HG03342 (cell line): ENCODE measurements around the gene NKX2-4.
"Not testable (repeated sequence)": the region's sequence is repeated elsewhere in the genome, so short reads cannot be mapped to it uniquely, and the experiment has no call there.

Experiments used
- ATAC-seq: cut with Tn5 transposase; IDR thresholded peaks from one replicate; pipeline ENCODE4 v1.9.1; 2021; ENCODE audit warnings: mild to moderate bottlenecking, moderate library complexity; ENCODE audit not compliant: unreplicated experiment

The NKX2-4 gene

GRCh38 chr20:21394551-21394950 is 2.8 kb downstream of the NKX2-4 start:
- no peak for ATAC-seq

GRCh38 chr20:21393816-21394519 is 3.4 kb downstream of the NKX2-4 start:
- ATAC-seq, result no peak

DNA sequence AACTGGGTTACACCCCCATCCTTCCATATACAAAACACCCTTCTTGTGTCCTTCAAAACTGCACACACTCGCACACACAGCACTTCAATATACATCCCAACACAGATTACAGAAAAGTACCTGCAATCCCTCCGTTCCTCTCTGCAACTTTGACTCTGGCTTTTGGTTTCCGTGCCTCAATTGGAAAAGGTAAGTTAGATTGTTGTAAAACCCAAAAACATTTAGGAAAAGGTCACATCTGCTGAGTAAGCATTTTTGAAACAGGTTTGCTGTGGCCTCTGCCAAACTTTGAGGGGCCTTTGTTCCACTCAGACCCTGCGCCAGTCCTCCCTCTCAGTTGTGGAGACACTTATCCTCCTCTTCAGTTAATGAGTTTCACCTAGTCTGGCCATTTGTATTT is 4.2 kb downstream of the NKX2-4 start:
- ATAC-seq, result no peak

GRCh38 chr20:21391972-21392352 is 5.4 kb downstream of the NKX2-4 start:
- no peak for ATAC-seq

DNA sequence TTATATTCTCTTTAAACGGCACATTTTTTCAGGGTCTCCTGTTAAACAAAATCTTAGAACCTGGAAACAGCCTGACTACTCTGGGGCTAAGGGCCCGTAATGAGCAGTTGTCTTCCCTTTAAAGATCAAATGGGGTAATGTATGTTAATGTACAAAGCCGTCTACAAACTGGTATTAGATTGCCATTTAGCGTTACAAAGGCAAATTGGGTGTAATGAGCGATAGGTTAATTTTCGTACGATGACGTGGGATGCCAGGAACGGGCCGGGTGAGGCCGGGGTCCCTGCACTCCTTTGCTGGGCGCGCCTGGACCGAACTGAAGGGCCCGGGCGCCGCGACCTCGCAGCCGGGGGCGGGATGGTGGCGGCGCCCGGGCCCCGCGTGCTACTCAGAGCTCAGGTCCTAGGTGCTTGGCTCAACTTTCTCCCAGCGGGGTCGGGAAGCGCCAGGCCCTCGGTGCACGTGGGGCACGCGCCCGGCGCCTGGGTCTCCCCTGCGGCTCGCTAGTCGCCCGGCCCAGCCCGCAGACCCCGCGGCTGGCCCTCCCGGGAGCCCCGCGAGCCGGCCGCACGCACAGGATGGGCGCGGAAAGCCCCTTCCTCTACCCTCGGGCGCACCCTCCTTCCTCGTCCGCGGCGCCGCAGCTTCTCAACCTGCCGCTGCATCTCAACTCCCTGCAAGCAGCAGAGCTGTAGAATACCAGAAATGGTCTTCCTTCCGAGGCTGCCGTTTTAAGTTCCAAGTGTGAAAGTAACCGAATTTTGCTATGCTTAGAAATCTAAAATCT is 5.9 kb downstream of the NKX2-4 start:
- no peak for ATAC-seq

DNA sequence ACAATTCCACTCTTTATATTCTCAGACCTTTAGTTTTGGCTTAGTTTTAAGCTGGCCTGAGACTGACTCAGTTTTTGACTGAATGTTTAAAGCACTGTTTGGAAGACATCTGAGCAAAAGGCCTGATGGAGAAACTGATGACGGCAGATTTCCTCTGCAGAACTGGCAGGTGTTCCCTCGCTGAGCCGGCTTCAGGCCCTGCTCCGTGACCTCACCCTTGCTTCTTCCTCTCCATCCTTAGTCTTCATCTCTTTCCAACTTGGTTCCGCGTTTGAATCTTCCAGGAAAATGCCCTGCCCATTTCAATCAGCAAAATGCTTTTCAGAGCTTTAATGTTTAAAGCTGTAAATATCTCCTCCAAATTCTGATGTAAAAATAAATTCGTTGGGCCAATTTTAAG is 6.6 kb downstream of the NKX2-4 start:
- ATAC-seq, result no peak

GRCh38 chr20:21389368-21389767 is 8.0 kb downstream of the NKX2-4 start:
- ATAC-seq, result no peak

GRCh38 chr20:21388566-21388965 is 8.8 kb downstream of the NKX2-4 start:
- ATAC-seq, result no peak

- no peak for ATAC-seq
These were observed 9.8 kb downstream of the NKX2-4 start for GRCh38 chr20:21387528-21387927.

- no peak for ATAC-seq
These were observed 11.2 kb downstream of the NKX2-4 start for GRCh38 chr20:21386111-21386510.

- no peak for ATAC-seq
These were observed 12.9 kb downstream of the NKX2-4 start for GRCh38 chr20:21384308-21384892.

GRCh38 chr20:21381619-21382018 is 15.7 kb downstream of the NKX2-4 start:
- ATAC-seq, result no peak

DNA sequence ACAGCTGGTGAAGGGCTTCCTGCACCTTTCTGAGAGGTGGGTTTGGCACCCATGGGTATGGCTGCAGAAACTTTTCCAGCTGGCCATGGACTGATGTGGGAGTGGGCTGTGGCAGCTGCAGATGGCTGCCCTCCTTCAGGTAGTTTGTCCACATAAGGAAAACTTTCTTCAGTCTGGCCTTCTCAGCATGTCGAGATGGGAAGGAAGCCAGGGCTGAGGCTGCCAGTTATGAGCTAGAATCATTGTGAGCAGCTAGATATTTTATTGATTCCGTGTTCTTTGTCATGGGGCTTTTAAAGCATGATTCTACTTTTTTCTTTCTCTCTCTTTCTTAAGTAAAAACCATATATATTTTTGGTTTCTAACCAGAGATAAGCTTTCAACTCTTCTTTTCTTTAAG is 16.6 kb downstream of the NKX2-4 start:
- ATAC-seq, result no peak

GRCh38 chr20:21378259-21378658 is 19.1 kb downstream of the NKX2-4 start:
- ATAC-seq, result no peak

- ATAC-seq, result no peak
These were observed 19.6 kb downstream of the NKX2-4 start for GRCh38 chr20:21377701-21378100.

- ATAC-seq, result no peak
These were observed 20.7 kb downstream of the NKX2-4 start for GRCh38 chr20:21376626-21377025.

DNA sequence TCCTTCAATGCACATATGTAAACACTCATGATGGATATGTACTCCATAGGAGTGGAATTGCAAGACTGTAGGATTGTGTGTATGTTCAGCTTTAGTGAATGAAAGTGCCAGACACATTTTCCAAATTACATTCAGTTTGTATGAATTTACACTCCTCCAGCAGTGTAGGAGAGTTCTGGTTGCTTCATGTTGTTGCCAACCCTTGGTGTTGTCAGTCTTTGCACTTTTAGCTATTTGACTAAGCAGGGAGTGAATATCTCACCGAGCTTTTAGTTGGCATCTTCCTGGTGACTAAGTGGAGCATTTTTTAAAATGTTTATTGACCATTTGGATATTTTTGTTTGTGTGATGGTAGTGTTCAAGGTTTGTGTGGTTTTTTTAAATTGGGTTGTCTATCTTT is 23.9 kb downstream of the NKX2-4 start:
- ATAC-seq, result no peak

DNA sequence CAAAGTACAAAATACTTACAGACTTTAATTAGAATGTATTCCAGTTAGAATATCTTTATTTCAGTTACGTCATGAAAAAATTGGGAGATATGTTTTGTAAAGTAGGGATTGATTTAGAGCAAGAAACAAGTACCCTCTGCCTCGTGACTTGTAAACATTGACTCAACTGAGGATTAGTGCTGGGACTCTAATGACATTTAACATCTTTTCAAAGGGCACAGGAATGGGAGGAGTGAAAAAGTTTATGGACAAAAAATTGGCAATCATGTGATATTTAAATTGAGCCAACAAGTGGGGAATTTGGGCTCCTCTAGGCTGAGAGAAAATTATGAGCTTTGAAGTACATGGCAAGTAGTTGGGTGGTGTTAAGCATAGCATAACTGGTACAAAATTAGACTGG is 25.3 kb downstream of the NKX2-4 start:
- ATAC-seq, result no peak

DNA sequence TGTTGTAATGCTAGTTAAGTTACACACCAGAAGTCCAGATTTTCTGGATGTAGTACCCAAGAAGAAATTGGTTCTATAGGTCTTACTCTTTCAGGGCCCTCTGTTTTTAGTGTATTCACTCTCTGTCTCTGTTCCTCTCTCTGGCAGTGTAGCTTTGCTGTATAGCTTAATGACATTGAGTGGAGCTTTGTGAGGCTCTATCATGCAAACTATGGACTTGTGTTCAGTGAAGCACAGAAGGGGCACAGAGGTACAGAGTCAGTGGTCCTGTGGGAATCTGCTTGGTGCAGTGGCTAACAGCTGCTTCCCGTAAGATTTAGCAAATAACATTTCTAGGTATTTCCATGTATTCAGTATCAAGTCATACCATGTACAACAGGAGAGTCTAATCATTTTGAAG is 26.1 kb downstream of the NKX2-4 start:
- no peak for ATAC-seq

GRCh38 chr20:21368791-21369190 is 28.5 kb downstream of the NKX2-4 start:
- no peak for ATAC-seq

DNA sequence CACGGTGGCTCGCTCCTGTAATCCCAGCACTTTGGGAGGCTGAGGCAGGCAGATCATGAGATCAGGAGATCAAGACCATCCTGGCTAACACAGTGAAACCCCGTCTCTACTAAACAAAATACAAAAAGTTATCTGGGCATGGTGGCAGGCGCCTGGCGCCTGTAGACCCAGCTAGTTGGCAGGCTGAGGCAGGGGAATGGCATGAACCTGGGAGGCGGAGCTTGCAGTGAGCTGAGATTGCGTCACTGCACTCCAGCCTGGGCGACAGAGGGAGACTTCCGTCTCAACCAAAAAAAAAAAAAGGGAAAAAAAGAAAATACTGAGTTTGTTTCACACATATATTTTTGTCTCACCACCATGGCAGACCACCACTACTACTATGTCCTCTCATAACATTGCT is 31.1 kb downstream of the NKX2-4 start:
- ATAC-seq, result not testable (repeated sequence)

GRCh38 chr20:21365771-21366170 is 31.6 kb downstream of the NKX2-4 start:
- ATAC-seq, result no peak
